Sigmoid colon (tissue), 7 donors: ENCODE measurements around the gene COL4A2. TPM values are rescaled to one million over a fixed set of nuclear protein-coding genes. Genes with fewer than 3 reads are reported as not detected.
"Not testable (repeated sequence)": the region's sequence is repeated elsewhere in the genome, so short reads cannot be mapped to it uniquely, and the experiment has no call there.

ENCODE experiments used
- DNase-seq: peaks from one replicate; pipeline ENCODE4 v3.0.0-alpha.2; 2019
- H3K27ac ChIP-seq, 4 donors: fragments of 200-600 bp; sonication (generic); one replicate each; pipeline ENCODE4 v1.5.1; 2016 to 2019; ENCODE audit warnings: mild to moderate bottlenecking in 1 of 4
- H3K27me3 ChIP-seq, 3 donors: fragments of 200-600 bp; sonication (generic); one replicate each; pipeline ENCODE4 v1.5.1; 2019; ENCODE audit warnings: mild to moderate bottlenecking in 1 of 3
- H3K36me3 ChIP-seq, 4 donors: fragments of 200-600 bp; sonication (generic); one replicate each; pipeline ENCODE4 v1.5.1; 2016 to 2019
- H3K4me1 ChIP-seq, 4 donors: fragments of 200-600 bp; sonication (generic); one replicate each; pipeline ENCODE4 v1.5.1; 2017 to 2019
- H3K4me3 ChIP-seq, 4 donors: fragments of 200-600 bp; sonication (generic); one replicate each; pipeline ENCODE4 v1.5.1; 2017 to 2019; ENCODE audit warnings: mild to moderate bottlenecking in 2 of 4, moderate library complexity in 1 of 4
- H3K9me3 ChIP-seq, 4 donors: fragments of 200-600 bp in 3 of 4; sonication (generic) in 3 of 4; one replicate each; pipeline versions ENCODE4 v1.5.1 to v1.6.1; 2013 to 2019
- CTCF ChIP-seq, 4 experiments: fragments of 450-650 bp in 3 of 4; fragments of 200-600 bp in 1 of 4; IDR thresholded peaks; one replicate each; pipeline ENCODE4 v1.5.1; 2016 to 2019; ENCODE audit warnings: antibody characterized with exemption in 4 of 4, mild to moderate bottlenecking in 3 of 4, moderate library complexity in 2 of 4
- EP300 ChIP-seq, 4 donors: sonication (generic); formaldehyde crosslinking; IDR thresholded peaks; one replicate each; pipeline ENCODE4 v1.6.1; 2017; ENCODE audit warnings: antibody characterized with exemption in 4 of 4
- POLR2A ChIP-seq, 2 donors: fragments of 450-650 bp; IDR thresholded peaks; one replicate each; pipeline ENCODE4 v1.6.1; 2016; ENCODE audit warnings: antibody characterized with exemption in 2 of 2, mild to moderate bottlenecking in 2 of 2, moderate library complexity in 2 of 2
- POLR2AphosphoS5 ChIP-seq, 4 donors: sonication (generic); formaldehyde crosslinking; IDR thresholded peaks; one replicate each; pipeline ENCODE4 v1.6.1; 2017; ENCODE audit warnings: antibody characterized with exemption in 4 of 4
- WGBS, 2 donors: extraction: QIAGEN DNeasy Blood & Tissue Kit; methylation state at CpG; one replicate each; pipeline ENCODE4 v1.1.7; 2013; 5-methylcytosine and 5-hydroxymethylcytosine counted together
- intact Hi-C: fragments of 100-400 bp; cut with DNase I; formaldehyde crosslinking; loops from one replicate; pipeline ENCODE4 v1.15.1; 2023
- polyA plus RNA-seq, 3 donors: library from polyadenylated mRNA; stranded (reverse); fragments of 200-250 nt; gene quantifications; one replicate each; pipeline ENCODE4 v1.2.3, GENCODE V29; 2013
- total RNA-seq, 4 donors: library from RNA; depleted of rRNA; stranded (reverse); fragments of >200 nt; gene quantifications; one replicate each; pipeline ENCODE4 v1.1.0, GENCODE V29; 2016
- donor health status: healthy with polysubstance abuse.
- donor health status: Bipolar disorder and iron deficiency.
- donor health status: healthy.

COL4A2 gene
- total and polyA plus RNA-seq, 7 donors = 24.0 to 1,039 (median 306) TPM

DNA sequence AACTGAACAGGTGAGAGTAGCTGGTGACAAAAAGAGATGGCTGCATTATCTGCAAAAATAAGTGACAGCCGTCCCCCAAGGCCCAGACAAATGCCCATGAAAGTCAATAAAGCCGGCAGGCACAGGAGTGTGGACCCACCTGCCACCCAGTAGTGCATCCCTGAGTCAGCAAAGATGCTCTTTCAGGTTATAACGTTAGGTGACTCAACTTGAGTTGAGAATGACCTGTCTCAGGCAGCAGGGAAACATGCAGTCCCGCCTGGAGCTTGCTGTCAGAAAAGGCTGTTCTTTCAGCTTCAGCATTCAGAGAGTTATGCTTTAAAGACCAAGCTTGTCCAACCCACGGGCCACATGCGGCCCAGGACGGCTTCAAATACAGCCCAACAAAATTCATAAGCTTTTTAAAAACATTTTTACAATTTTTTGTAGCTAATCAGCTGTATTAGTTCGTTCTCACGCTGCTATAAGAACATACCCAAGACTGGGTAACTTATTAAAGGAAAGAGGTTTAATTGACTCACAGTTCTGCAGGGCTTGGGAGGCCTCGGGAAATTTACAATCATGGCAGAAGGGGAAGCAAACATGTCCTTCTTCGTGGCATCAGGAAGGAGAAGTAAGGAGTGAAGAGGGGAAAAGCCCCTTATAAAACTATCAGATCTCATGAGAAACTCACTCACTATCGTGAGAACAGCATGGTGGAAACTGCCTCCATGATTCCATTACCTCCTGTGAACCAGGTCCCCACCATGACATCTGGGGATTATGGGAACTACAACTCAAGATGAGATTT lies 144.1 kb downstream of the COL4A2 start:
- no peak for DNase-seq
- Histone ChIP-seq H3K27me3 (no peaks in the 10 kb centered on the region), H3K9me3 (no peaks in the 10 kb centered on the region), H3K27ac (peak overlapping the region in 3 of 4 donors; percentile 29 to 98 (median 82)), H3K4me1 (peaks cover 0 to 64% (median 61%) of the 10 kb centered on the region in 4 donors), H3K4me3 (no peak overlapping the region), H3K36me3 (peaks cover 1 to 80% (median 42%) of the 10 kb centered on the region in 4 donors)
- intact Hi-C loops = loop anchor here (10.0 kb wide), 1 partner anchor 264 kb away; the partner anchor contains the start of gene ING1
- 83 to 86% methylated on average over 12 of the region's 12 CpGs for WGBS, 2 donors
- no peak for TF ChIP-seq POLR2A (IDR thresholded peaks at IDR 0.05)
- no peak for TF ChIP-seq CTCF (IDR thresholded peaks at IDR 0.05)
- no peak for TF ChIP-seq POLR2AphosphoS5 (IDR thresholded peaks at IDR 0.05)
- TF ChIP-seq EP300 (IDR thresholded peaks at IDR 0.05) = no peak

- intact Hi-C loops = loop anchor here (10.0 kb wide), 1 partner anchor 262 kb away; the partner anchor contains the start of gene ING1
- 93 to 96% methylated on average over 11 of the region's 11 CpGs for WGBS, 2 donors
- H3K27me3 ChIP-seq, H3K9me3 ChIP-seq, H3K4me3 ChIP-seq, DNase-seq: not testable (repeated sequence)
- Histone ChIP-seq H3K27ac (peak overlapping the region in 3 of 4 donors; percentile 71 to 98 (median 82)), H3K36me3 (peaks cover 12 to 71% (median 34%) of the 10 kb centered on the region in 4 donors), H3K4me1 (peaks cover 0 to 50% (median 46%) of the 10 kb centered on the region in 4 donors)
Measured at GRCh38 chr13:110453091-110453490, 146.0 kb downstream of the COL4A2 start.

GRCh38 chr13:110453797-110454196 lies 146.7 kb downstream of the COL4A2 start:
- DNase-seq = no peak
- 64 to 80% methylated on average over 2 of the region's 2 CpGs for WGBS, 2 donors
- Histone ChIP-seq H3K4me3 (no peak overlapping the region), H3K4me1 (peaks cover 0 to 43% (median 39%) of the 10 kb centered on the region in 4 donors), H3K27me3 (no peaks in the 10 kb centered on the region), H3K27ac (peak overlapping the region in 3 of 4 donors; percentile 71 to 98 (median 82)), H3K9me3 (no peaks in the 10 kb centered on the region), H3K36me3 (peaks cover 15 to 71% (median 38%) of the 10 kb centered on the region in 4 donors)
- intact Hi-C loops = loop anchor here (2.0 to 10.0 kb wide), 2 partner anchors 107 to 261 kb away; partner anchors contain the start of genes ING1 and RAB20
- TF ChIP-seq CTCF (IDR thresholded peaks at IDR 0.05) = no peak

DNA sequence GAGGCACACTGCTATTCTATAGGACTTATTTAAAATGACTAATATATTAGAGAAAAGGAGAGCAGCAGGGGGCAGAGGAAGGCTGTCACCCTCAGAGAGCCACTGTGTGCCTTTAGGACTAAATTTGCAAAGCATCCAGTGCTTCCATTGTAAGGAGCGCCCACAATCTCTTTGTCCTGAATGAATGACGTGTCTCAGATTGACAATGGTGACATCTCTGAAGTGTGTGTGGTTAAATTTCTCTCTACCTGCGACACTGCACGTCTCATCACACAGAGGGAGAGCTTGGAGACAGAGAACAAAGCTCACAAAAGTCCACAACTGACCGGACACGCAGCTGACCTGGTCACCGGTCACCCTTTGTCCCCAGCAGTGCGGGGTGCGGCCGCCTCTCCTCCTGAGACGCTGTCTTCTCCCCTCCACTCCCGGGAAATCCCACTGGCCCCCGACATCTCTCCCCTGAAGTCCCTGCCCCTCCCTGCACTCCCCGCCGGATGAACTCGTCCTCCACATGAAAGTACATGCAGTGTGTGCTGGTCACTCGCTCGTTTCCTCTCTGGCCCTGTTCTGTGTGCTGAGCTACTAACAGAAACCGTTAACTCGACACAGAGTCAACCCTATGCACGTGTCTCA lies 147.3 kb downstream of the COL4A2 start:
- Histone ChIP-seq H3K4me3 (no peak overlapping the region), H3K9me3 (no peaks in the 10 kb centered on the region), H3K36me3 (peaks cover 19 to 71% (median 43%) of the 10 kb centered on the region in 4 donors), H3K4me1 (peaks cover 0 to 38% (median 36%) of the 10 kb centered on the region in 4 donors), H3K27me3 (no peaks in the 10 kb centered on the region), H3K27ac (peak overlapping the region; percentile 33 to 98 (median 76))
- WGBS, 2 donors = 85 to 88% methylated on average over 21 of the region's 21 CpGs
- intact Hi-C loops = loop anchor here (2.0 to 10.0 kb wide), 2 partner anchors 106 to 260 kb away; partner anchors contain the start of genes ING1 and RAB20
- no peak for TF ChIP-seq POLR2AphosphoS5 (IDR thresholded peaks at IDR 0.05)
- TF ChIP-seq POLR2A (IDR thresholded peaks at IDR 0.05) = no peak
- TF ChIP-seq CTCF (IDR thresholded peaks at IDR 0.05) = no peak
- no peak for TF ChIP-seq EP300 (IDR thresholded peaks at IDR 0.05)
- DNase-seq = peak; percentile 70

DNA sequence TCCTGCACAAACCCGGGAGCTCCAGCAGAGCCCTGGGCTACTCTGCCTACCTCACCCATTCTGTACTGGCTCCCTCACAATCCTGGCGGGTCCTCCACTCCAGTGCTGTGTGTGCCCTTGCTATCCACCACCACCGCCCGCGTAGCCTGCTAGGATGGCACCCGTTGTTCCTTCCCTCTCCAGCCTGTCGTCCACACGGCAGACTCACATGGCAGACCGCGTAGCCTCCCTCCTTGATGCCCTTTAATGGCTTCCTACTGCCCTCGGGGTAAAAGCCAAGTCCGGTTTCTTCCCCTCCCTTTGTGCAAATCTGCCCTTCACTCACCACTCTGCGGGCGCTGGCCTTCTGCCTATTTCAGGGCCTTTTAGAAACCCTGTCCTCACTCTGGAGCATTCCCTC lies 147.9 kb downstream of the COL4A2 start:
- TF ChIP-seq POLR2AphosphoS5 (IDR thresholded peaks at IDR 0.05) = peak in 2 of 4 donors; percentile 24 to 58
- TF ChIP-seq CTCF (IDR thresholded peaks at IDR 0.05) = no peak
- H3K36me3 ChIP-seq = peaks cover 19 to 71% (median 43%) of the 10 kb centered on the region in 4 donors

More for the DNA sequence above, 147.9 kb downstream of the COL4A2 start:
- H3K4me1 ChIP-seq = peaks cover 0 to 38% (median 36%) of the 10 kb centered on the region in 4 donors
- no peaks in the 10 kb centered on the region for H3K27me3 ChIP-seq
- DNase-seq = peak; percentile 79
- peak overlapping the region; percentile 33 to 98 (median 76) for H3K27ac ChIP-seq
- 84% methylated on average over 14 of the region's 14 CpGs for WGBS, 2 donors
- intact Hi-C loops = loop anchor here (2.0 to 10.0 kb wide), 4 partner anchors 47 to 260 kb away; partner anchors contain the start of genes ING1, NAXD and RAB20
- H3K4me3 ChIP-seq = no peak overlapping the region
- H3K9me3 ChIP-seq = no peaks in the 10 kb centered on the region
